Stimulated activated CD4-positive, alpha-beta T cell treated with anti-CD3 and anti-CD28 coated beads, Interleukin-2, amount 100 ng/mL, for 24 hours (primary cell): ENCODE results near the gene ZNF45.
A peak's percentile ranks its signal among the peaks of the same experiment; 100 is the strongest.
"Not testable (repeated sequence)": the region's sequence is repeated elsewhere in the genome, so short reads cannot be mapped to it uniquely, and the experiment has no call there.

Experiments
- DNase-seq, 2 donors: peaks; one replicate each; pipeline ENCODE4 v3.0.0-alpha.2; 2020

ZNF45 gene

DNA sequence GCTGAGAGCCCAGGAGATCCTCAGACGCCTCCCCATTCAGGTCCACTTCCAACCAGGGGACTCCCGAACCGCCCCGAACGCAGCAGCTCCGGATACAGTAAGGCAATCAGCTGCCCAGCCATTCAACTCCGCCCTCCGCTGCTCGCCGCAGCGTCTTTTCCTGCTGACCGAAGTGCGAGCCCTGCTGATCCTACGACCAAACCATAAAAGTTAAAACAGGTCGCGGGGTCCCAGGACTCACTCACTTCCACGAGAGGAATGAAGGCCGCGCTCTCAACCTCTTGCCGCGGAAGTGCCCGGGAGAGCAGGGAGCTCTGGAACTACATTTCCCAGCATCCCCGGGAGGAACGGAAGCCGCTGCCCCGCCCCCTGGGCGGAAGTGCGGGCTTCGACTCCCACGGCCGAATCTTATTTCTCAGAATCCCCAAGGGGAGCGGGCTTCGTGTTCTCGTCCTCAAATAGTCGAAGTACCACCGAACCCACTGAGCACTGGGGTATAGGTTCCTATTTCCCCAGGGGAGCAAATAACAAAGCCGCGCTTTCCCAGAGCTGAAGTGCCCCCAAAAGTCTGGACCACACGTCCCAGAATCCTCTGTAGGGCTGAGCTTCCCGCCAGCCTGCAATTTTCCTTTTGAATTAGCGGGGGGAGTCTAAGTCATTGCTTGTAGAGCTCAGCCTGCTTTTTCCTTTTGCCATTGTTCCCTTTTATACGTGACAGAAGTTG is at the start of gene ZNF45:
Gene ZNF45, minus strand, starts transcription at position 298 of the 724 bp plus-strand sequence. CDS start 13,097 bp downstream, outside the sequence.
- peak; percentile 88 to 91 for DNase-seq

- DNase-seq = peak in 1 of 2 donors; percentile 17
Measured at GRCh38 chr19:43984687-43985000, 49.6 kb upstream of the ZNF45 start.

- peak; percentile 68 to 76 for DNase-seq
Measured at GRCh38 chr19:43983912-43984686, 49.0 kb upstream of the ZNF45 start, which contains the start of gene ZNF155. Gene ZNF155 (plus strand): TSS chr19:43984188. CDS start chr19:43988544, 4,356 bp downstream.

GRCh38 chr19:43983544-43983911 is 48.4 kb upstream of the ZNF45 start:
- no peak for DNase-seq

DNA sequence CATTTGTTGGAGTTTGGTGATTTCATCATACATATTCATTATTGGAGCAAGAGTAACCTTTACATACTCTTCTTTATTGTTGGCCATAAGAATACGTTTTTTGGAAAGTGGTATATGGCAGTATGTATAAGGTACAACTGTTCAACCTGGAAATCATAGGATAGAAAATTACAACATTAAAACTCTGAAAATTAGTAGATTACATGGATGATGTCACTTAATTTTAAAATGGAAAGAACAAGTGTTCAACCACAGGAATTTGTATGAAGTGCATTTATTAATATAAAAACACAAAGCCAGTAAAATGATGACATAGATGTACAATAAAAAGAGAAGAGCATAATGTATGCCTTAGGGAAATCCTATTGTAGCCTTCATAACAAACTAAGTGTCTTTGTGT is 41.6 kb upstream of the ZNF45 start:
- DNase-seq = no peak

DNA sequence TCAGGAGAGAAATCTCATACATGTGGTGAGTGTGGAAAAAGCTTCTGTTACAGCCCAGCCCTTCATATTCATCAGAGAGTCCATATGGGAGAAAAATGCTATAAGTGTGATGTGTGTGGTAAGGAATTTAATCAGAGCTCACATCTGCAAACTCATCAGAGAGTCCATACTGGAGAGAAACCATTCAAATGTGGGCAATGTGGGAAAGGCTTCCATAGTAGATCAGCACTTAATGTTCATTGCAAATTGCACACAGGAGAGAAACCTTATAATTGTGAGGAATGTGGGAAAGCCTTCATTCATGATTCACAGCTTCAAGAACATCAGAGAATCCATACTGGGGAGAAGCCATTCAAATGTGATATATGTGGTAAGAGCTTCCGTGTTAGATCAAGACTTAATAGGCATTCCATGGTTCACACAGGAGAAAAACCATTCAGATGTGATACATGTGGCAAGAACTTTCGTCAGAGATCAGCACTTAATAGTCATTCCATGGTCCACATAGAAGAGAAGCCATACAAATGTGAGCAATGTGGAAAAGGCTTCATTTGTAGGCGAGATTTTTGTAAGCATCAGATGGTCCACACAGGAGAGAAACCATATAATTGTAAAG is 31.1 kb upstream of the ZNF45 start:
- no peak for DNase-seq

DNA sequence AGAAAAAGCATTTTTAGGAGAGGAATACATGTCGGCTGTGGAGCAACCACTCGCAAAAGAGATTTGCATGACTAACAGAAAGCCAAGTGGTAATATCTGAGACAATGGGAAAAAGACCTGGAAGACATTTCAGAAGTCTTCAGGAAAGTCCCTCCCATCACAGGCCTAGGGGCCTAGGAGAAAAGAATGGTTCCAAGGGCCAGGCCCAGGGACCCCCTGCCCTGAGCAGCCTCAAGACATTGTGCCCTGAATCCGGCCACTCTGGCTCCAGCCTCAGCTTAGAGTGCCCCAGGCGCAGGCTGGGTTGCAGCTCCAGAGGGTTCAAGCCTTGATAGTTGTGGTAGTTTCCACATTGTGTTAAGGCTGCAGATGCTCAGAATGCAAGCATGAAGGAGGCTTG is 25.3 kb upstream of the ZNF45 start:
- DNase-seq = no peak

- DNase-seq = no peak
Measured at GRCh38 chr19:43957891-43958290, 22.8 kb upstream of the ZNF45 start.

GRCh38 chr19:43956827-43957226 is 21.7 kb upstream of the ZNF45 start:
- no peak for DNase-seq

- DNase-seq = peak; percentile 63 to 69
Measured at GRCh38 chr19:43950834-43951645, 16.0 kb upstream of the ZNF45 start, which contains the start of gene ZNF221. Gene ZNF221 (plus strand): TSS chr19:43951228. CDS start chr19:43962727, 11,499 bp downstream.

DNA sequence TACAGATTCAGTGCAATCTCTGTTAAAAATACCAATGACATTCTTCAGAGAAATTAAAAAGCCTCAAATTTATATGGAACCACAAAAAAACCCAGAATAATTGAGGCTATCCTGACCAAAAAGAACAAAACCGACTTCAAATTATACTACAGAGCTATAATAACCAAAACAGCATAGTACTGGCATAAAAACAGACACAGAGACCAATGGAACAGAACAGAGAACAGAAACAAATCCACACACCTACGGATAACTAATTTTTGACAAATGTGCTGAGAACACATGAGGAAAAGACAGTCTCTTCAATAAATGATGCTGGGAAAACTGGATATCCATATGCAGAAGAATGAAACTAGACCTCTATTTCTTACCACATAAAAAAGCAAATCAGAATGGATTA is 14.7 kb upstream of the ZNF45 start:
- DNase-seq = not testable (repeated sequence)

GRCh38 chr19:43947412-43947811 is 12.3 kb upstream of the ZNF45 start:
- DNase-seq = not testable (repeated sequence)

DNA sequence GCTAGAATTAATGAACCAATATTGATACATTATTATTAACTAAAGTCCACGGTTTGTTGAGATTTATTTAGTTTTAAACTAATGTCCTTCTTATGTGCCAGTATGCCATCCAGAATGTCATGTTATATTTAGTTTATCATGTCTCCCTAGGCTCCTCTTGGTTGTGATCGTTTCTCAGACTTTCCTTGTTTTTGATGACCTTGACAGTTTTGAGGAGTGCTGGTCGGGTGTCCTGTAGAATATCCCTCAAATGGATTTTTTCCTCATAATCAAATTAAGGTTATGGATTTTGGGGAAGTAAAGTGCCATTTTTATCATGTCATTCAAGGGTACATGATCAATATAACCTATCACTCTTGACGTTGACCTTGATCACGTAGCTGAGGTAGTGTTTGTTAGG is 6.1 kb upstream of the ZNF45 start:
- DNase-seq = no peak

DNA sequence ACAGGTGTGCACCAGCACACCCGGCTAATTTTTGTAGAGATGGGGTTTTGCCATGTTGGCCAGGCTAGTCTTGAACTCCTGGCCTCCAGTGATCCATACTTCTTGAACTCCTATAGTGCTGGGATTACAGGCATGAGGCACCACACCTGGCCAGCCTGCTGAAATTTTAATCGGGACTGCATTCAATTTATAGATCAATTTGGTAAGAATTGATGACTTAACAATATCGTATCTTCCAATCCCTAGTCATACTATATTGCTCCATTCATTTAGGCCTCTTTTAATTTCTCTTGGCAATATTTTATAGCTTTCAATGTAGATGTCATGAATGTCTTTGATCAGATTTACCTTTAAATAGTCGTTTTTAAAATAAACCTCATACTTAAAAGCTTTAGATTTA is 5.6 kb upstream of the ZNF45 start:
- DNase-seq = no peak

- DNase-seq = no peak
Measured at GRCh38 chr19:43939557-43940260, 4.6 kb upstream of the ZNF45 start.

DNA sequence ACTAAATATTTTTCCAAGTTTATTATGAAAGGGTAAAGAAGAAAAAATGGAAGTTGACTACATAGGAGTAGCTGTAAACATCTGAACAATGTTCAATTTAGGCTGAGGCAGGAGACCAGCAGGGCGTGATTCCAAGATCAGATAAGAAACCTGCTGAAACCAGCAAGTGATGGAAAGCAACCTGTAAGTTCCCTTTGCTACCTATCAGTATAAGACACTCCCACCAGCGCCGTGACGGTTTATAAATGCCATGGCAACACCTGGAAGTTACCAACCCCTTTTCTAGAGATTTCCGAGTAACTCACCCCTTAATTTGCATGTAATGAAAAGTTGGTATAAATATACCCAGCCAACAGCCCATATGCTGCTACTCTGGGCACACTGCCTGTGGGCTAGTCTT is 1.1 kb upstream of the ZNF45 start:
- DNase-seq = no peak

DNA sequence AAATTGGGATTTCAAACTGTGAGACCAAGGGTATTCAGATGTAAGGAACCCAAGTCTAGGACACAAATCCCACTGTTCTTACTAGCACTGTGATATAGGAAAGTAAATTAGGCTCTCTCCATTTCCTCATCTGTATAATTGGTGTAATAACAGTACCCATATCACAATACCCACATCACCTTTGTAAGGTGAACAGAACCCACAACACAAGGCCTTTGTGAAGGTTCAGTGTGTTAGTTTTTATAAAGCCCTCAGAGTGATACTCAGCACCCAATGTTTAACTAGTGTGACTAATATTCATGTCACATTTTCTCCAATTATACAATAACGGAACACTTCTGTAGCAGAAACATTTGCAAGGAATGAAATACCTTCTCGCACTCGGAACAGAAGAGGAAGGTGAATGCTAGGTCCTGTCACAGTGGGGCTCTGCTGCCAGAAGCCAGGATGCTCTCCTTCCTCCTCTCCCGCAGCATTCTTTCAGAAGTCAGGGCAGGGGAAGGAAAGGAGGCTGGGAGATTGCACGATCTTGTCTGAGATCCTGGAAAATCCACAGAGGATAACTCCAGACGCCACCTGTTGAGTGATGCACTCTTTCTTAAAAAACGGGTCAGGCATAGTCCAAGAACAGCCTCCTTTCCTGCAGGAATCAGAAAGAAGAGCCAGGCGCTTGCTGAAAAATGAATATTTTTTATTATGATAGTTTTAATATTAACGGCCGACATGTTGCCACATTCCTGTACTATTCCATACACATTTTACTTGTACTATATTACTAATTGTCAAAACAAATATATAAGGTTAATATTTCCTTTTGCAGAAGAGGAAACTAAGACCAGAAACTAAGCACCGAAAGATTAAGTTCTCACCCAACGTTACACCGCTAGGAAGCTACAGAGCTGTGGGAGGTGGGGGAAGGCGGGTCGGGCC is 762 bp downstream of the ZNF45 start:
- no peak for DNase-seq

- DNase-seq = no peak
Measured at GRCh38 chr19:43928820-43929219, 6.3 kb downstream of the ZNF45 start.

GRCh38 chr19:43923875-43924274 is 11.2 kb downstream of the ZNF45 start:
- DNase-seq = no peak

GRCh38 chr19:43914051-43914450 is 21.0 kb downstream of the ZNF45 start:
- no peak for DNase-seq

- DNase-seq = no peak
Measured at GRCh38 chr19:43913383-43913782, 21.7 kb downstream of the ZNF45 start.
